ENCODE data around the gene ENTREP3.

The ENTREP3 gene

GRCh38 chr1:155255243-155256007, at the start of gene ENTREP3:
ENTREP3 (minus strand) TSS chr1:155255483; CDS start chr1:155254877, 606 bp downstream.
- peak within 1 kb of the TSS; percentile 75 for H3K9ac ChIP-seq (ENCODE audit: insufficient read length)
- DNase-seq (ENCODE audit: low read depth, low spot score) = no peak
- peak within 1 kb of the TSS; percentile 90 for H3K4me3 ChIP-seq
- peak within 1 kb of the TSS; percentile 80 for H3K27ac ChIP-seq
- TF ChIP-seq FOXP2 (optimal IDR thresholded peaks at IDR 0.05; ENCODE audit: control extremely low read depth, extremely low read length, insufficient read depth) (no peak), POLR2AphosphoS5 (IDR thresholded peaks at IDR 0.05; ENCODE audit: borderline replicate concordance, low read depth, low read length) (peak; percentile 88)
- H3K36me3 ChIP-seq (ENCODE audit: insufficient read depth, low read length) = peaks cover 15% of the 10 kb centered on the region; the same call in 1 of the 2 replicates
- no peaks in the 10 kb centered on the region for H3K9me3 ChIP-seq (ENCODE audit: low read depth, low read length)

GRCh38 chr1:155304558-155305063, 49.3 kb upstream of the ENTREP3 start:
- Histone ChIP-seq H3K9me3 (ENCODE audit: low read depth, low read length) (no peaks in the 10 kb centered on the region), H3K36me3 (ENCODE audit: insufficient read depth, low read length) (no peaks in the 10 kb centered on the region), H3K9ac (ENCODE audit: insufficient read length) (no peak overlapping the region), H3K4me3 (no peak overlapping the region), H3K27ac (no peak overlapping the region)
- no peak for DNase-seq (ENCODE audit: low read depth, low spot score)
- TF ChIP-seq FOXP2 (optimal IDR thresholded peaks at IDR 0.05; ENCODE audit: control extremely low read depth, extremely low read length, insufficient read depth) (no peak), POLR2AphosphoS5 (IDR thresholded peaks at IDR 0.05; ENCODE audit: borderline replicate concordance, low read depth, low read length) (no peak), EZH2 (IDR thresholded peaks at IDR 0.05) (no peak)

- no peak for DNase-seq (ENCODE audit: low read depth, low spot score)
- no peak within 1 kb of the TSS for H3K4me3 ChIP-seq
- H3K36me3 ChIP-seq (ENCODE audit: insufficient read depth, low read length) = no peaks in the 10 kb centered on the region
- no peaks in the 10 kb centered on the region for H3K9me3 ChIP-seq (ENCODE audit: low read depth, low read length)
- TF ChIP-seq POLR2AphosphoS5 (IDR thresholded peaks at IDR 0.05; ENCODE audit: borderline replicate concordance, low read depth, low read length) (no peak), EZH2 (IDR thresholded peaks at IDR 0.05) (no peak), FOXP2 (optimal IDR thresholded peaks at IDR 0.05; ENCODE audit: control extremely low read depth, extremely low read length, insufficient read depth) (no peak)
- H3K9ac ChIP-seq (ENCODE audit: insufficient read length) = no peak within 1 kb of the TSS
- H3K27ac ChIP-seq = no peak within 1 kb of the TSS
Observed at GRCh38 chr1:155301342-155301841, 46.1 kb upstream of the ENTREP3 start, which contains the start of gene PKLR. PKLR (minus strand) TSS chr1:155301438; CDS start chr1:155301395, 43 bp downstream.

- Histone ChIP-seq H3K4me3 (no peak overlapping the region), H3K9me3 (ENCODE audit: low read depth, low read length) (no peaks in the 10 kb centered on the region), H3K27ac (no peak overlapping the region), H3K9ac (ENCODE audit: insufficient read length) (no peak overlapping the region), H3K36me3 (ENCODE audit: insufficient read depth, low read length) (no peaks in the 10 kb centered on the region)
- DNase-seq (ENCODE audit: low read depth, low spot score) = no peak
- TF ChIP-seq POLR2AphosphoS5 (IDR thresholded peaks at IDR 0.05; ENCODE audit: borderline replicate concordance, low read depth, low read length) (no peak), FOXP2 (optimal IDR thresholded peaks at IDR 0.05; ENCODE audit: control extremely low read depth, extremely low read length, insufficient read depth) (no peak), EZH2 (IDR thresholded peaks at IDR 0.05) (no peak)
Observed at GRCh38 chr1:155300553-155301329, 45.5 kb upstream of the ENTREP3 start.

GRCh38 chr1:155300024-155300423, 44.7 kb upstream of the ENTREP3 start:
- no peaks in the 10 kb centered on the region for H3K36me3 ChIP-seq (ENCODE audit: insufficient read depth, low read length)
- H3K9me3 ChIP-seq (ENCODE audit: low read depth, low read length) = no peaks in the 10 kb centered on the region
- H3K9ac ChIP-seq (ENCODE audit: insufficient read length) = no peak overlapping the region
- H3K4me3 ChIP-seq = no peak overlapping the region
- TF ChIP-seq EZH2 (IDR thresholded peaks at IDR 0.05) = no peak
- H3K27ac ChIP-seq = no peak overlapping the region
- no peak for DNase-seq (ENCODE audit: low read depth, low spot score)

- H3K9me3 ChIP-seq (ENCODE audit: low read depth, low read length) = no peaks in the 10 kb centered on the region
- no peak for TF ChIP-seq FOXP2 (optimal IDR thresholded peaks at IDR 0.05; ENCODE audit: control extremely low read depth, extremely low read length, insufficient read depth)
- no peak overlapping the region for H3K4me3 ChIP-seq
- H3K36me3 ChIP-seq (ENCODE audit: insufficient read depth, low read length) = no peaks in the 10 kb centered on the region
- no peak overlapping the region for H3K27ac ChIP-seq
- no peak overlapping the region for H3K9ac ChIP-seq (ENCODE audit: insufficient read length)
- no peak for DNase-seq (ENCODE audit: low read depth, low spot score)
Observed at GRCh38 chr1:155297384-155297783, 42.1 kb upstream of the ENTREP3 start.

- TF ChIP-seq EZH2 (IDR thresholded peaks at IDR 0.05) (no peak), FOXP2 (optimal IDR thresholded peaks at IDR 0.05; ENCODE audit: control extremely low read depth, extremely low read length, insufficient read depth) (no peak), POLR2AphosphoS5 (IDR thresholded peaks at IDR 0.05; ENCODE audit: borderline replicate concordance, low read depth, low read length) (no peak)
- Histone ChIP-seq H3K9me3 (ENCODE audit: low read depth, low read length) (no peaks in the 10 kb centered on the region), H3K27ac (no peak overlapping the region), H3K4me3 (no peak overlapping the region), H3K9ac (ENCODE audit: insufficient read length) (no peak overlapping the region), H3K36me3 (ENCODE audit: insufficient read depth, low read length) (no peaks in the 10 kb centered on the region)
- no peak for DNase-seq (ENCODE audit: low read depth, low spot score)
Observed at GRCh38 chr1:155296661-155297060, 41.4 kb upstream of the ENTREP3 start.

GRCh38 chr1:155295942-155296267, 40.6 kb upstream of the ENTREP3 start:
- Histone ChIP-seq H3K36me3 (ENCODE audit: insufficient read depth, low read length) (no peaks in the 10 kb centered on the region), H3K27ac (no peak overlapping the region), H3K9me3 (ENCODE audit: low read depth, low read length) (no peaks in the 10 kb centered on the region), H3K9ac (ENCODE audit: insufficient read length) (no peak overlapping the region), H3K4me3 (no peak overlapping the region)
- no peak for TF ChIP-seq FOXP2 (optimal IDR thresholded peaks at IDR 0.05; ENCODE audit: control extremely low read depth, extremely low read length, insufficient read depth)
- TF ChIP-seq EZH2 (IDR thresholded peaks at IDR 0.05) = no peak
- TF ChIP-seq POLR2AphosphoS5 (IDR thresholded peaks at IDR 0.05; ENCODE audit: borderline replicate concordance, low read depth, low read length) = no peak
- no peak for DNase-seq (ENCODE audit: low read depth, low spot score)

Measured in SK-N-MC (cell line).